CD4-positive, alpha-beta T cell treated with Interleukin-17A for 1 hour (primary cell): ENCODE data around the gene TMEFF1.

Experiments
- DNase-seq: peaks from one replicate; pipeline ENCODE4 v3.0.0-alpha.2; 2020

Gene TMEFF1

DNA sequence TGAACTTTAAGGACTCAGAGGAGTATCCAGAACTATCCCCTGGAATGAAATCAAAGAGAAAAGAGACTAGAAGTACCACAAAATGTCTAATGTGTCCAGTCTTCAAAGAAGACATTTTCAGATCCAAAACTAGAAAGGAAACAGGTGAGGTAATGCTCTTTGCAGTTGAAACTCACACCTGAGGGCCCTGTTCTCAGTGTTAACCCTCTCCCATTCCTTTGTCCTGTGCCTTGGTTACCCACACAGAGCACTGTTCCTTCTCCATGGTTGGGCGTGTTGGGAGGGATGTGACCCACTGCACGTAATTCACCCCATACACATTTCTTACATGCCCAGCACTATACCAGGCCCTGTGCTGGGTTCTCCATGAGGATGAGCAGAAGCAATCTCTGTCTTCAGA is 24.7 kb upstream of the TMEFF1 start:
- DNase-seq, result no peak

DNA sequence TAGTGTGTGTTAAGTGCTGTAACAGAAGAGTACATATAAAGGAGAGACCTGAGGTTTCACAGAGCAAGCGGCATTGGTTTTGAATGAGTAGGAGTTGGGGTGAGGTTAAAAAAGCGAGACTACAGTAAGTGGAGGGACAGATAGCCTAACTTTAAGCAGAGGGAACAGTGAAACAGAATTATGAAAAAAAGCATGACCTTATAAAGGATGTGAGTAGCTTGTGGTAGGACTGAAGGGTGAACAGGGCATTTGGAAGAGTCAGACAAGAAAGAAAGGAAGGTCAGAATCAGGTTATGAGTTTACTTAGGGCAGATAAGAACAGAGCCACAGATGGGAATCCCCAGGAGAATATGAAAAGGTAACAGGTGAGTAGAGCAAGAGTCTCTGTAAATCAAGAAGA is 23.5 kb upstream of the TMEFF1 start:
- DNase-seq, result no peak

DNA sequence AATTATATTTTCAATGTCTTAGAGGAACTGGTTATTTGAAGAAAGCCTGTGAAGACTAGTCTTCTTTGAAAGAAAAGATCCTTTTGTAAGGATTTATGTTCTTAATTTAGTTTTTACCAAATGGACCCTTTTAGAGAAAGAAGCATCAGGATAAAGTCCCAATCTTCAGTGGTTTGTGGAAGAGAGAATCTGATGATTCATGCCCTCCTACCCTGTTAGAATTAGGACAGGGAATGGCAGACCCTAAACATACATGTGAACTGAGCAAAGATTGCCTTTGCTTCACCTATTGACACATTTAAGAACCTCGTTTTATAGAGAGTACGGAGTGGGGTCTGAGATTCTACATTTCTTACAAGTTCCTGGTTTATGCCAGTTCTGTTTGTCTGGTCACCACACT is 20.1 kb upstream of the TMEFF1 start:
- no peak for DNase-seq

DNA sequence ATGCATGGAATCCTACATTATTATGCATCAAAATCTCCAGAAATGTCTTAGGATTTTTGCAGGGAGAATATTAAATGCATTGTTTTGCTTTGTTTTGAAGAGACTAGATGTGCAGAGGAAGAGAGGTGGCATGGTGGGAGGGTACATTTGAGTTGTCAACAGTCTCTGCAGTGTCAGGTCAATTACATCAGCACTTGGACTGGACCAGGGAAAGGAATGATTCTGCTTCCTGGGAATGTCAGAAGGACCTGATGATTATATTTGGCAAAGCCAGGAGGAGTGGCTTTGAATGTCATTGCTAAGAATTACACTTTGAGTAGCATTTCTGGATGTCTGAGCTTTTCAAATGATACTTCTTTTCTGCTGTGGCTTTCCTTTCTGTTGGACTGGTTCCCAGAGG is 17.5 kb upstream of the TMEFF1 start:
- no peak for DNase-seq

DNA sequence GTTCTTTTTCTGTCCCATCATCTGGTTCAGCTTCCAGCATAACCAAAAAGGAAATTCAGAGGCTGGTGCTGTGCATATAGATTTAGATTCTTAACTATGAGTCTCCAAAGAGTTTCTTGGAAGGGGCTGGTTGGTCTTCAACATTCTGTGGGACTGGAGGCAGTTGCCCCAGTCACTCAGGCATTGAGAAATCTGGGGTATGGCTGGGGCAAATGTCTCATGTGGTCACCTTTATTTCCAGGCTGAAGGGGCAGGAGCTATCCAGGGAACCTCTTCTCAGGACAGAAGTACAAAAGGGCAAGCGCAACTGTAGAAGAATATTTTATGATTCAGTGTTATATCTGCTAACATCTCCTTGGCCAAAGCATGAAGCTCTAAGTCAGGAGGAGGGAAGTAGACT is 15.4 kb upstream of the TMEFF1 start:
- DNase-seq, result no peak

DNA sequence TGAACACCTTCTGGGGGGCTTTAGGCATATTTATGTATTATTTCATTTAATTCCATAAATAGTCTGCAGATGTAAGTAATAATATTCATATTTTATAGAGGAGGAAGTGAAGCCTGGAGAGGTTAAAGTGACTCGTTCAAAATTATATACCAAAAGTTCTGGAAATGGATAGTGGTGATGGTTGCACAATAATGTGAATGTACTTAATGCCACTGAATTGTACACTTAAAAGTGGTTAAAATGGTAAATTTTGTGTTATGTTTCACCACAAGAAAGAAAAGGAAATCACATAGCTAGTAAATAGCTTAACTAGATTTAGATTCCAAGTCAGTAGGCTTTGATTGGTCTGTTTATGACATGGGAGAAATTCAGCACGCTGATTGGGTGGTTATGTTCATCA is 13.0 kb upstream of the TMEFF1 start:
- DNase-seq, result no peak

DNA sequence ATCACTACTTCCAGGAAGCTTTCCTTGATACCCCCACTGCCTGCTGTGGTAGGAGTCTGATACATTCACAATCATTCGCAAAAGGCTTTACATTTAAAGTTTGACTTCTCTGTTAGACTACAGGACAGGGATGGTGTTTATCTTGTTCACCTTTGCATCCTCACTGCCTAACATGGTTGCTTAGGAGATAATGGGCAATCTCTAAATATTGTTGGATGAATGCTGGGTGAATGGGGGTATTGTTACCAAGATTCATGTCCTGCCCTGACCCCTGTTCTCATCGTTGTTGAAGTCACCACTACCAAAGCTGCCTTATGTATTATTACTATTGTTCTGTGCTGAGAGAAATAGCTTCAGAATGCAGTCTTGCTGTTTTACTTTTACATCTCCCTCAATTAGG is 7.7 kb upstream of the TMEFF1 start:
- no peak for DNase-seq

DNA sequence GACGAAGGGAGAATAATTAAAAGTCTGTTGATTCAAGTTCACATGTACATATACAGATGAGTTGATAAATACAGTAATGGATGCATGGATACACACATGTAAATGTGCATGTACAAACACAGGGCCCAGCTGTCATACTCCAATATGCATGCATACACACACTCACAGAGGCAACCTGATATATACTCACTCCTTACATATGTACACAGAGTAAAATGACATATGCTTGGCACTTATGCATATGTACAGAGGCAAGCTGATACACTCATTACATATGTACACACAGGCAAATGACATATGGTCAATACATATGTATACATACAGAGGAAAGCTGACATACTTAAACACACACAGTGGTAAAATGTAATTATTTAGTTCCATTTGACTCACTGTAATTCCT is 7.2 kb upstream of the TMEFF1 start:
- no peak for DNase-seq

DNA sequence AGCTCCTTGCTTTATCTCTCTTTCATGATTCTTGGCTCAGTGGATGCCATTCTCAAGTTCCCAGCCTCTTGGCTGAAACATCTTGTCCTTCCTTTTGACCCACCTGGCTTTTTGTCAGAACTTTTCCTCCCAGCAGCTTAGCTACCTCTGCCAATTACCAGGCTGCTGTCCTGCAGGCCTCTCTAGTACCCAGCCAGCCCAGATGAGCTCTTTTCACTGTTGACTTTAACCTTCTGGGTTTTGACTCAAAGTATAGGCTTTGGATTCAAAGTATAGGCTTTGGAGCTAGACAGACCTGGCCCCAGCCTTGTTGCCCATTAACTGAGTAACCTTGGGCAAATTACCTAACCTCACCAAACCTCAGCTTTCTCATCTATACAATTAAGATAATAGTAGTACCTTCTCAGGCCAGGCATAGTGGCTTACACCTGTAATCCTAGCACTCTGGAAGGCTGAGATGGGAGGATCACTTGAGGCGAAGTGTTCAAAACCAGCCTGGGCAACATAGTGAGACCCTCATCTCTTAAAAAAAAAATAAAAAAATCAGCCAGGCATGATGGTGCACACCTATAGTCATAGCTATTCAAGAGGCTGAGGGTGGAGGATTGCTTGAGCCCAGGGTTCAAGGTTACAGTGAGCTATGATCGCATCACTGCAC is 6.6 kb upstream of the TMEFF1 start:
- no peak for DNase-seq

DNA sequence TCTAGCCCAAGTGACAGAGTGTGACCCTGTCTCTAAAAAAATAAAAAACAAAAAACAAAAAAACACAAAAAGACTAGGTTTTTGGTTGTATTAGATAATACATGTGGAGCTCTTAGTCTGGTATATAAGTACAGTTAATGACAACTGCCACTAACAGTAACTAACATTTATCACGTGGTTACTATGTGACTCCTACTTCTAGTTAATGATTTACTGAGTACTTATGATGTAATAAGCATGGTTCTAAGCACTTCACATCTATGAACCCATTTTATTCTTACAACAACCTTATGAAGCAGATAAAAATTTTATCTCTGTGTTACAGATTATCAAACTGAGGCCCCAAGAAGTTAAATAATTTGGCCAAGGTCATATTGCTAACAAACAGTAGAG is 6.1 kb upstream of the TMEFF1 start:
- DNase-seq, result no peak

DNA sequence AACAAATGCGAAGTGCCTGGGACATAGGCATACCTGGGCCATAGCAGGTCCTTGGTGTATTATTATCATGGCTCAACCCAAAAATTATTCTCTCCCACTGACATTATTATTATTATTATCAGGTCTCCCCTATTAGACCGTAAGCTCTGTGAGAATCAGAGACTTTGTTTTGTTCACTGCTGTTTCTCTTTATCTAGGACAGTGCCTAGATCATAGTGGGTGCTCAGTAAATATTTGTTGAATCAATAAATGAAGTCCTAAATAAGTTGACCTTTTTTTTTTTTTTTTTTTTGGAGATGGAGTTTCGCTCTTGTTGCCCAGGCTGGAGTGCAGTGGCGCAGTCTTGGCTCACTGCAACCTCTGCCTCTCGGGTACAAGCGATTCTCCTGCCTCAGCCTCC is 4.9 kb upstream of the TMEFF1 start:
- DNase-seq, result no peak

DNA sequence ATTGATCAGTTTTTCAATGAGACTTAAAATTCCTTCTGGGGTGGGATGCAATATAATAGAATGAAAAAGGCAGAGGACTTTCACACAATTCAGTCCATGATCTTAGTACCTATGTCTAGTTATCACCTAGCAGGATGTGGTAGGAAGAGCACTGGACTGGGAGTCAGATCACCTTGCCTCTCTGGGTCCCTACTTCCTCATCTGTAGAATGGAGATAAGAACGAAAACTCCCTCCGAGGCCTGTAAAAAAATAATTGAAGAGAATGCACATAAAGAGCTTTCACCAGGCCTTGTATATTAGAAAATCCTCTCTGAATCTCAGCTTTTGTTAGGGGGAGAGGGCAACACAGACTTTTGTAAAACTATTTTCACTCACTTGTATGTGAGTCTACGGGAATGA is 681 bp upstream of the TMEFF1 start:
- no peak for DNase-seq

DNA sequence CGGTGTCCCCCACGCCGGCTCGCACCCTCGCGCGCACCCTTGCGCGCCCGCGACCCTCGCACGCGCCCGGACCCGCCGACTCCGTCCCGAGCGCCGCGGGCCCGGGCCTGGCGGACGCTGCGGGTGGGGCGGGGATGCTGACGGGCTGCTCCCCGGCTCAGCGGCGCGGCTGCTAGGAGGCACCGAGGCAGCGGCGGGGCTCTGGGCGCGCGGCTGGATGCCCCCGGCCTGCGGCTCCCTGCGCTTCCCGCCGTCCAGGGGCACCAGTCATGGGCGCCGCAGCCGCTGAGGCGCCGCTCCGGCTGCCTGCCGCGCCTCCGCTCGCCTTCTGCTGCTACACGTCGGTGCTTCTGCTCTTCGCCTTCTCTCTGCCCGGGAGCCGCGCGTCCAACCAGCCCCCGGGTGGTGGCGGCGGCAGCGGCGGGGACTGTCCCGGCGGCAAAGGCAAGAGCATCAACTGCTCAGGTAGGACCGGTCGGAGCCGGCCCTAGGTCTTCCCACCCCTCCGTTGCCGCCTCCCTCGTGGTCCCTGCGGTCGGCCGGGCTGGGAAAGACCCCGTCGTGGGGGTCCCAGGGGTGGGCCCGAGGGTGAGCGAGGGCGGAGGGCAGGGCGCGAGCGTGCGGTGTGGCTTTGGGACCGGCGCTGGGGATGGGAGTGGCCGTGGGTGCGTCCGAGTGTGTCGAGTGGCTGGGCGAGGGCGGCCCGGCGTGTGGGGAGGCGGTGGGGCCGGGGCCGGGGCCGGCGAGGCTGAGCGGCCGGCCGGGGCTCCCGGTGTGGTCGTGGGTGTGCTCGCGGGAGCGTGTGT is 530 bp downstream of the TMEFF1 start:
- DNase-seq, result no peak

DNA sequence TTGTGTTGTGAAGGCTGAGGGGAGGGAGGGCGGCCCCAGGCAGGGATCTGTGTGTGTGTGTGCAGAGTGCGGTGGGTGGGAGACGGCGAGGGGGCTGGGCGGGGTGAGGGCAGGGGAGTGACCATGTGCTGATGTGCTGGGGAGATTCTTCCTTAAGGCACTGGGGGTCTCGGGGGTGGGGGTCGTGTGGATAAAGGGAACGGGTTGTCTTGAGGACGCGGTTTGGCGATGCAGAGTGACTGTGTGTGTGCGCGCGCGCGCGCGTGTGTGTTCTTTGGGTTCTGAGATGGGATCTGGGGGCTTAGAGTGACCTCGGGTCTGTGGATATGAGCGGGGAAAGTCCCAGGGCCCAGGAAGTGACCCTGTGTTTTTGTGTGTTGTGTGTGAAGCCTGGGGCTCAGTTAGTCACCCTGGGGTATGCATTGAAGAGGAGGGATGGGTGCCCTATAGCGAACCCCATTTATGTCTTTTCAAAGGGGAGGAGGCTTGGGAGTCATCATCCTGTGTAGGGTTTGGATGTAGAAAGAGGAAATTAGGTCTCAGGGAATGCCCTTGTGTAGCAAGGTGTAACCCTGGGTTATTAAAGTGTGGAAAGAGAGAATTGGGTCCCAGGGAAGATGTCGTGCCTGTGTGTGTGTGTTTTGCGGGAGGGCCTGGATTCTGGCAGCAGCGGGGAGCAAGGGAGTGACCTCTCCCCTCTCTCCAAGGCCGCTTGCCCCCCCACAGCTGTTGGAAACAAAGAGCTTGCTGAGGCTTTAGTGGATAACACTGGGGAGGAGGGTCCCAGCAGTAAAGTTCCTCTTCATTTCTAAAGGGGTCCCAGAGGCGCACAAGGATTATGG is 1.4 kb downstream of the TMEFF1 start:
- DNase-seq, result no peak

DNA sequence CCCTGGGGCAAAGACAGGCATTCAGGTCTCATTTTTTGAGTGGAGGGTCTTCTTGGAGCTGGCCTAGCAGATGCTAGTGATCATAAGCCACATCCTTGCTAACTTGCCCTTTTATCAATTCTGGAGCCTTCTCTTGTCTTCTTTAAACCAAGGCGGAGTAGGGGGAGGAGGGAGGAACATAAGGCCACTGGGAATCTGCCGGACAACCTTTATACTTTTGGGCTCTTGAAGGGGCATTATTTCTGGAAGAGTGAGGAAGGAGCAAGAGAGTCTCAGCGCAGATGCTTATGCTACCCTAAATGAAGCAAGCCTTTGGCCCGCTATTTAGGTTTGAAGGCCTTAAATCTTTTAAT is 2.0 kb downstream of the TMEFF1 start:
- DNase-seq, result no peak

DNA sequence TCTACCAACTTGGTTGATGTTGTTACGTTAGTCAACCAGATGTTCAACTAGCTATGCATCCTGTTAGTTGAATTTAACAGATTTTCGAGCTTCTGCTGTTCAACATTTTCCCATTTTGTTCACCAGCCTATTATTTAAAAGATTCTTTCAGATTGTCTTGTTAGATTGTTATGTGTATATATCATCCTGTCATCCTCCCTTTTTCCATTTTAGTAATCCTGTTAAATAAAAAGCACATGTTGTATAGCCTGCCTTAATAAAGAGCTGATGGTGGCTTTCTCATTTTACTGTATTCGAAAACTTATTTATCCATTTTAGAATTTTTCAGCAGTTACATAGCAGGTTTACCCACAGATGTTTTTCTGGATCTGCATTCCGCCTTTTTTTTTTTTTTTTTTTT is 4.3 kb downstream of the TMEFF1 start:
- DNase-seq, result no peak

DNA sequence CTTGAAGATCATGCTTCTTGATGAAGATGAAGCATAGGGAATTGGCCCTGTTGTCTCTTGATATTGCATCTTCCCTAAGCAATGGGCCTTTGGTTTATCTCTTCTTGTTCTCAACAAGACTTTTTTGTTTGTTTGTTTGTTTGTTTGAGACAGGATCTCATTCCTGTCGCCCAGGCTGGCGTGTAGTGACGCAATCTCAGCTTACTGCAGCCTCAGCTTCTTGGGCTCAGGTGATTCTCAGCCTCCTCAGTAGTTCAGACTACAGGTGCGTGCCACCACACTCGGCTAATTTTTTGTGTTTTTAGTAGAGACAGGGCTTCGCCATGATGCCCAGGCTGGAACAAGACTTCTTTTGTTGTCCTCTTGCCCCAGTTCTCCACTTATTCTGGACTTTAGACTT is 5.2 kb downstream of the TMEFF1 start:
- DNase-seq, result no peak

DNA sequence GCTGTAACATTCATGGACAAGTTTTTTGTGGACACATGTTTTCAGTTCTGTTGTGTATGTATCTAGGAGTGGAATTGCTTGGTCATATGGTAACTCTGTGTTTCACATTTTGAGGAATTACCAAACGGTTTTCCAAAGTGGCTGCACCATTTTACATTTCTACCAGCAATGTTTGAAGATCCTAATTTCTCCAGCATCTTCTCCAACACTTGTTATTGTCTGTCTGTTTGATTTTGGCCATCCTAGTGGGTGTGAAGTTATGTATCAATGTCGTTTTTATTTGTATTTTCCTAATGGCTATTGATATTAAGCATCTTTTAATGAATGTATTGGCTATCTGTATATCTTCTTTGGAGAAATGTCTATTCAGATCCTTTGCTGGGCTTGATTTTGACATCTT is 6.9 kb downstream of the TMEFF1 start:
- no peak for DNase-seq

DNA sequence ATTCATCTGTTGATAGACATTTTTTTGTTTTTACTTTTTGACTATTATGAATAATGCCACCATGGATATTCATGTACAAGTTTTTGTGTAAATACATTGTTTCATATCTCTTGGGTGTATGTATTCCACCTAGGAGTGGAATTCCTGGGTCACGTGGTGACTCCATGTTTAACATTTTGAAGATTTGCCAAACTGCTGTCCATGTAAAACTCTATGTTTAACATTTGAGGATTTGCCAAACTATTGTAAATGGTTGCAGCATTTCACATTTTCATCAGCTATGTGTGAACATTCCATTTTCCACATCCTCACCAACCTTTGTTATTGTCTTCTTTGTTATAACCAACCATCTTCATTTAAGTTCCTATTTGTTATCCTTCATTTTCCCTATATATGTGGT is 12.2 kb downstream of the TMEFF1 start:
- DNase-seq, result no peak

DNA sequence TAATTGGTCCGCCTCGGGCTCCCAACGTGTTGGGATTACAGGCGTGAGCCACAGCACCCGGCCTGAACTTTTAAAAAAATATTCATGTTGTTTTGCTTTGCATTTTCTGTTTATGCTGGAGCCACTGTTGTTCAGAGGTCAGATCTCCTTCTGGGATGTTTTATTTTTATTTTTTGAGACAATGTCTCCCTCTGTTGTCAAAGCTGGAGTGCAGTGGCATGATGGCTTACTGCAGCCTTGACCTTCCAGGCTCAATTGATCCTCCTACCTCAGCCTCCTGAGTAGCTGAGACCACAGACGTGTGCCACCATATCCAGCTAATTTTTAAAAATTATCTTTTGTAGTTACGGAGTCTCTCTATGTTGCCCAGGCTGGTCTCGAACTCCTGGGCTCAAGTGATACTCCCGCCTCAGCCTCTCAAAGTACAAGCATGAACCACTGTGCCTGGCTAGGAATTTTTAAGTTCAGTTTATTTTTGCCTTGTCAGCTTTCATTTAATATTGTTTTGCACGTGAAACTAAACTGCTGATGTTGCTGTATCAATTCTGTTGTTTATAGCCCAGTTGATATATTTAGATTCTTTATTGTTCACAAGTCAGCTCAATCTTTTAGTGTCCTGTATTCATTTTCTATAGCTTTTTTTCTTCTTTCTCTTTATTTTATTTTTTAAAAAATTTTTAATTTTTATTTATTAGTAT is 13.7 kb downstream of the TMEFF1 start:
- no peak for DNase-seq

DNA sequence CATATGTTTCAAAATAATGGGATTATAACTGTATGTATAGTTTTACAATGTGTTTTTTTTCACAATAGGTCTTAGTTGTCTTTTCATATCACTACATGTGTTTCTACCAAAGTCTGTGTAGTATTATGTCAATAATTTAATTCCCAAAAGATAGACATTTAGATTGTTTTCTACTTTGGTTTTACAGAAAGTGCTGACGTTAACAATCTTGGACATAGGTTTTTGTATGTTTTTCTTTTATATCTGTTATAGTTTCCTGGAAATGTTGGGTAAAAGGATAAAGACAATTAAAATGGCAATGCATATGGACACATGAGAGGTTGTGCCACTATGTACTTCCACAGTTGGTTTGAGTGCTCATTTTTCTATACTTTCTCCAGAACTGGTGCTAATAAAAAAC is 15.2 kb downstream of the TMEFF1 start:
- DNase-seq, result no peak

DNA sequence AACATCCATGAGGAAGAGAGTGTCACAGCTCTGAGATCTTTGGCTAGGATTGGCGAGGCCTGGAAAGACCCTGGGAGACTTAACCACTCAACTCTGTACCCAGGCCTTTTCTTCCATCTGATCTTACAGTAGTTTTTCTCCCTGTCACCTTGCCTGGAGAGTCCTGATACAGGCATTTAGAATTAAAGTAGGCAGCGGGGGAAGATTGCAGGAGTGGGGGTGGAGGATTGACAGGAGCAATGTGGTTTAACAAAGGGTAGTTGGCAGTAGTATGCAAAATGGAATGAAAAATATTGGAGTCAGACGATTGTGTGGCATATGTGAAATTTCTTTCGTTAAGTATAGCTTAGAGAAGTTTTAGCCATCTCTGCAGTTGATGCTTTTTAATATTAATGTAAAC is 16.9 kb downstream of the TMEFF1 start:
- DNase-seq, result no peak

DNA sequence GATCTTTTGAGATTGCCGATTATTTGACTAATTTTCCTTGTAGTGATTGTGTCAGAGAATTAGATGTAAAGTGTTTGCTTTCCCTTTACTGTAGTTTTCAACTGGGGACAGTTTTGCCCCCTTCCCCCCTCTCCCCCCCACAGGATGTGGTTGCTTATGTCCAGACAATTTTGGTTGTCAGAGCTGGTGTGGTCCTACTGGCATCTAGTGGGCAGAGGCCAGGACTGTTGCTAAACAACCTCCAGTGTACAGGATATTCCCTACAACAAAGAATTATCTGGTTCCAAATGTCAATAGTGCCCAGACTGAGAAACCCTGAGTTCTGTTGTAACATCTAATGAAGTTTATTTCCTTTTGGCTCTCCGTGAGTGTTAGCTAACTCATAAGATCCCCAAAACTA is 20.0 kb downstream of the TMEFF1 start:
- DNase-seq, result no peak

DNA sequence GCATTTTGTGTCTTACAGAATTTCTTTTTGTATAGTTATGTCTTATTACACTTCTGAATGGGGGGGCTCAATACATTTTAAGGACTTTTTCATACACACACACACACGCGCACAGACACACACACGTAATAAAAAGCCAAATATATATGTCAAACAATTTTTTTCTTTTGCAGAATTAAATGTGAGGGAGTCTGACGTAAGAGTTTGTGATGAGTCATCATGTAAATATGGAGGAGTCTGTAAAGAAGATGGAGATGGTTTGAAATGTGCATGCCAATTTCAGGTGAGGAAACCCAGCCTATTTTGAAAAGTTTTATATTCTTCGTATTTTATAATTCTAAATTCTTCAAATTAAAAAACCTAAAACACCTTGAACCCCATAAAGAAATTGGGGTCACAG is 25.6 kb downstream of the TMEFF1 start:
- no peak for DNase-seq
